IgD-negative memory B cell (primary cell): ENCODE data around the gene RYR1. TPM values are rescaled to one million over a fixed set of nuclear protein-coding genes. Genes with fewer than 3 reads are reported as not detected.

Experiments used
- H3K27ac Mint-ChIP-seq, 3 donors: one replicate each; pipeline ENCODE4 v1.8.0; 2020 to 2022; ENCODE audit warnings: mild to moderate bottlenecking in 3 of 3, mixed read lengths in 3 of 3, moderate library complexity in 1 of 3
- H3K27me3 Mint-ChIP-seq: one replicate; pipeline ENCODE4 v1.8.0; 2021; ENCODE audit warnings: mixed read lengths
- H3K36me3 Mint-ChIP-seq: one replicate; pipeline ENCODE4 v1.8.0; 2020; ENCODE audit warnings: mild to moderate bottlenecking, mixed read lengths
- H3K4me1 Mint-ChIP-seq, 3 donors: one replicate each; pipeline ENCODE4 v1.8.0; 2020 to 2022; ENCODE audit warnings: mixed read lengths in 3 of 3, mild to moderate bottlenecking in 1 of 3
- H3K4me3 Mint-ChIP-seq, 4 donors: one replicate each; pipeline ENCODE4 v1.8.0; 2020 to 2022; ENCODE audit warnings: mild to moderate bottlenecking in 4 of 4, mixed read lengths in 4 of 4, moderate library complexity in 3 of 4
- H3K9me3 Mint-ChIP-seq, 3 donors: one replicate each; pipeline ENCODE4 v1.8.0; 2020 to 2021; ENCODE audit warnings: mixed read lengths in 3 of 3, mild to moderate bottlenecking in 1 of 3
- polyA plus RNA-seq: library from polyadenylated mRNA; unstranded; fragments of 300-500 nt; fragmentation: Illumina TruSeq; gene quantifications from one replicate; pipeline ENCODE4 v1.2.3, GENCODE V29; 2021

RYR1 gene
- polyA plus RNA-seq, 1 donor from 2014 or later: 0.03 TPM

DNA sequence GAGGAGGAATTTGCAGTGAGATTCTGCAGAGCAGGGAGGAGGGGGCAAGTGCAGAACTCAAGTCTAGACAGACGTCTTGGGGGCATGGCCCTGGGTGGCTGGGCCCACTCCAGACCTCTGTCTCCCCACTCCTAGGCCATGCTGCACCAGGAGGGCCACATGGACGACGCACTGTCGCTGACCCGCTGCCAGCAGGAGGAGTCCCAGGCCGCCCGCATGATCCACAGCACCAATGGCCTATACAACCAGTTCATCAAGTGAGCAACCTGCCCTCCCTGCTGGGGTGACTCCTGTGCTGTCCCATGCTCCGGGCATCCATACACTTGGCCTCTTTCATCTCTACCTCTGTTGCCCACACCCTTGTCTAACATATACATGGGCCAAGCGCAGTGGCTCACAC is 18.1 kb downstream of the RYR1 start:
- H3K36me3 Mint-ChIP-seq: no peaks in the 10 kb centered on the region
- no peak overlapping the region for H3K27ac Mint-ChIP-seq
- peaks cover 5% of the 10 kb centered on the region for H3K27me3 Mint-ChIP-seq
- no peaks in the 10 kb centered on the region for H3K4me1 Mint-ChIP-seq
- H3K4me3 Mint-ChIP-seq: no peak overlapping the region
- H3K9me3 Mint-ChIP-seq: peaks cover 0 to 7% (median 4%) of the 10 kb centered on the region in 3 donors

- H3K4me1 Mint-ChIP-seq: peaks cover 0 to 2% (median 0%) of the 10 kb centered on the region in 3 donors
- H3K4me3 Mint-ChIP-seq: no peak overlapping the region
- no peaks in the 10 kb centered on the region for H3K36me3 Mint-ChIP-seq
- H3K27me3 Mint-ChIP-seq: peaks cover 5% of the 10 kb centered on the region
- H3K9me3 Mint-ChIP-seq: peaks cover 0 to 7% (median 4%) of the 10 kb centered on the region in 3 donors
- no peak overlapping the region for H3K27ac Mint-ChIP-seq
Measured at GRCh38 chr19:38452430-38453366, 19.2 kb downstream of the RYR1 start.

GRCh38 chr19:38453596-38453995 is 20.1 kb downstream of the RYR1 start:
- Mint-ChIP-seq H3K27me3 (peaks cover 7% of the 10 kb centered on the region), H3K4me3 (no peak overlapping the region), H3K9me3 (peaks cover 0 to 7% (median 4%) of the 10 kb centered on the region in 3 donors), H3K27ac (no peak overlapping the region), H3K36me3 (no peaks in the 10 kb centered on the region), H3K4me1 (peaks cover 0 to 2% (median 0%) of the 10 kb centered on the region in 3 donors)

DNA sequence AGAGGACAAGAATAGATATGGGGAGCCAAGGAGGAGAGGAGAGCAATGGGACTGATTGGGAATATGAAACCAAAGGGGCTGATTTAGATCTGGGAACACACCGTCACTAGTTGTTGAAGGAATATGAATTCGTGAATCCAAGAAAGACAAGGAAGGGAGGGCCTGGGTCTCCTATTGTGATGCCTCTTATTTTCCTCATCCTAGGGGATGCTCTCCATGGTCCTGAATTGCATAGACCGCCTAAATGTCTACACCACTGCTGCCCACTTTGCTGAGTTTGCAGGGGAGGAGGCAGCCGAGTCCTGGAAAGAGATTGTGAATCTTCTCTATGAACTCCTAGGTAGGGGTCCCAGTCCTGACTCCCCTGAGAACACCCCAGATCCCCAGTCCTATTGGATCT is 21.5 kb downstream of the RYR1 start:
- Mint-ChIP-seq H3K36me3 (no peaks in the 10 kb centered on the region), H3K27ac (no peak overlapping the region), H3K27me3 (peaks cover 6% of the 10 kb centered on the region), H3K4me3 (no peak overlapping the region), H3K4me1 (peaks cover 0 to 2% (median 0%) of the 10 kb centered on the region in 3 donors), H3K9me3 (peaks cover 0 to 4% (median under 1%) of the 10 kb centered on the region in 3 donors)

- peaks cover 0 to 5% (median 2%) of the 10 kb centered on the region in 3 donors for H3K9me3 Mint-ChIP-seq
- H3K27ac Mint-ChIP-seq: no peak overlapping the region
- no peak overlapping the region for H3K4me3 Mint-ChIP-seq
- peaks cover 7% of the 10 kb centered on the region for H3K27me3 Mint-ChIP-seq
- H3K4me1 Mint-ChIP-seq: peaks cover 0 to 2% (median 0%) of the 10 kb centered on the region in 3 donors
- no peaks in the 10 kb centered on the region for H3K36me3 Mint-ChIP-seq
Measured at GRCh38 chr19:38457202-38457601, 23.7 kb downstream of the RYR1 start.

- no peak overlapping the region for H3K27ac Mint-ChIP-seq
Measured at GRCh38 chr19:38457690-38458405, 24.4 kb downstream of the RYR1 start.

GRCh38 chr19:38458991-38459390 is 25.5 kb downstream of the RYR1 start:
- Mint-ChIP-seq H3K36me3 (no peaks in the 10 kb centered on the region), H3K9me3 (peaks cover 0 to 5% (median 2%) of the 10 kb centered on the region in 3 donors), H3K27me3 (peaks cover 13% of the 10 kb centered on the region), H3K4me3 (no peak overlapping the region), H3K27ac (no peak overlapping the region), H3K4me1 (peaks cover 0 to 2% (median 0%) of the 10 kb centered on the region in 3 donors)

More at GRCh38 chr19:38457690-38458405, 24.4 kb downstream of the RYR1 start:
- peaks cover 0 to 5% (median 2%) of the 10 kb centered on the region in 3 donors for H3K9me3 Mint-ChIP-seq
- peaks cover 12% of the 10 kb centered on the region for H3K27me3 Mint-ChIP-seq
- no peaks in the 10 kb centered on the region for H3K36me3 Mint-ChIP-seq
- H3K4me1 Mint-ChIP-seq: peaks cover 0 to 2% (median 0%) of the 10 kb centered on the region in 3 donors
- no peak overlapping the region for H3K4me3 Mint-ChIP-seq

DNA sequence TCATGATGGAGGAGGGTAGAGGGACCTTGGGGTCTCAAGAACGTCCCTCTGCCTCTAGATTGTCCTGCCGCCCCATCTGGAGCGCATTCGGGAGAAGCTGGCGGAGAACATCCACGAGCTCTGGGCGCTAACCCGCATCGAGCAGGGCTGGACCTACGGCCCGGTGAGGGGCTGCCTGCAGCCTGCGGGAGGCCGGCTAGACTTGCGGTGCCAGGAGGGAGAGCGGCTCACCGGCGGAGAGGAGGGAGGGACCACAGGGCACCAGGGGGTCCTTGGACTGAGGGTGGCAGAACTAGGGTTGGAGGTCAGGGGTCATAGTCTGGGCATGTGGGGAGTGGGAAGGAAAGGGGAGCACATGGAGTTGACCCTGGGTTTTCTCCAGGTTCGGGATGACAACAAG is 29.9 kb downstream of the RYR1 start:
- H3K9me3 Mint-ChIP-seq: peaks cover 0 to 3% (median 2%) of the 10 kb centered on the region in 3 donors
- peaks cover 16% of the 10 kb centered on the region for H3K27me3 Mint-ChIP-seq
- no peak overlapping the region for H3K4me3 Mint-ChIP-seq
- H3K36me3 Mint-ChIP-seq: peaks cover 3% of the 10 kb centered on the region
- H3K4me1 Mint-ChIP-seq: no peaks in the 10 kb centered on the region
- H3K27ac Mint-ChIP-seq: no peak overlapping the region

DNA sequence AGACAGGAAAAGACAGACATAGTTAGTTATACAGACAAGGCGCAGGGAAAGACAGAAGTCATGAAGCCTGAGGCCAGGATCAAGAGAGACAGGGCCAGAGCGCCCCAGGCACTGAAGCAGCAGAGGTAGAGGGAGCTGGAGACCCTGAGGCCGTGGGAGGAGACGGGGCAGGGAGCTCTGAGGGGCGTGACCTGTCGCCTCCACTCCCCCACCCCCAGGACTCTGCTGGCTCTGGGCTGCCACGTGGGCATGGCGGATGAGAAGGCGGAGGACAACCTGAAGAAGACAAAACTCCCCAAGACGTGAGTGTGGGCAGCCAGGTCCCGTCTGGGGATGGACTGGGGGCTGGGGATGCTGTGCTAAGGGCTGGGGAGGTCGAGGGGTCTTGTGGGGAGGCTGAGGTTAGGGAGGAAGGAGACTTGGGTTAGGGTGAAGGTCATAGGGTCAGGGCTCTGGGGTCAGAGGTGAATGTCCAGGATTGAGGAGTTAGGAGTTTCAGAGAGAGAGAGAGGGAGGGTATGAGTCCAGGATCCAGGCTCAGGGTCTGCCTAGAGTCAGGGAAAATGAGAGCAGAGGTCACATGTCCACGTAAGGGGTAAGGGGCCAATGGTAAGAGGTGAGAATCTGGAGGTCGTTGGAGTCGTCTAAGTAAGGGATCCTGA is 31.1 kb downstream of the RYR1 start:
- peaks cover 16% of the 10 kb centered on the region for H3K27me3 Mint-ChIP-seq
- H3K4me3 Mint-ChIP-seq: no peak overlapping the region
- H3K36me3 Mint-ChIP-seq: peaks cover 3% of the 10 kb centered on the region
- peaks cover 0 to 3% (median 2%) of the 10 kb centered on the region in 3 donors for H3K9me3 Mint-ChIP-seq
- H3K4me1 Mint-ChIP-seq: no peaks in the 10 kb centered on the region
- H3K27ac Mint-ChIP-seq: no peak overlapping the region

DNA sequence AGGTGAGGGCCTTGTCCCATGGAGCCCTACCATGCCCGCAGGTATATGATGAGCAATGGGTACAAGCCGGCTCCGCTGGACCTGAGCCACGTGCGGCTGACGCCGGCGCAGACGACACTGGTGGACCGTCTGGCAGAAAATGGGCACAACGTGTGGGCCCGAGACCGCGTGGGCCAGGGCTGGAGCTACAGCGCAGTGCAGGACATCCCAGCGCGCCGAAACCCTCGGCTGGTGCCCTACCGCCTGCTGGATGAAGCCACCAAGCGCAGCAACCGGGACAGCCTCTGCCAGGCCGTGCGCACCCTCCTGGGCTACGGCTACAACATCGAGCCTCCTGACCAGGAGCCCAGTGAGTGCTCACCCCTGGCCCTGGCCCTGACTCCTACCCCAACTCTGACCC is 32.6 kb downstream of the RYR1 start:
- Mint-ChIP-seq H3K36me3 (peaks cover 3% of the 10 kb centered on the region), H3K27me3 (peaks cover 15% of the 10 kb centered on the region), H3K9me3 (no peaks in the 10 kb centered on the region), H3K4me1 (no peaks in the 10 kb centered on the region), H3K27ac (peak overlapping the region in 1 of 3 donors; percentile 47), H3K4me3 (no peak overlapping the region)

DNA sequence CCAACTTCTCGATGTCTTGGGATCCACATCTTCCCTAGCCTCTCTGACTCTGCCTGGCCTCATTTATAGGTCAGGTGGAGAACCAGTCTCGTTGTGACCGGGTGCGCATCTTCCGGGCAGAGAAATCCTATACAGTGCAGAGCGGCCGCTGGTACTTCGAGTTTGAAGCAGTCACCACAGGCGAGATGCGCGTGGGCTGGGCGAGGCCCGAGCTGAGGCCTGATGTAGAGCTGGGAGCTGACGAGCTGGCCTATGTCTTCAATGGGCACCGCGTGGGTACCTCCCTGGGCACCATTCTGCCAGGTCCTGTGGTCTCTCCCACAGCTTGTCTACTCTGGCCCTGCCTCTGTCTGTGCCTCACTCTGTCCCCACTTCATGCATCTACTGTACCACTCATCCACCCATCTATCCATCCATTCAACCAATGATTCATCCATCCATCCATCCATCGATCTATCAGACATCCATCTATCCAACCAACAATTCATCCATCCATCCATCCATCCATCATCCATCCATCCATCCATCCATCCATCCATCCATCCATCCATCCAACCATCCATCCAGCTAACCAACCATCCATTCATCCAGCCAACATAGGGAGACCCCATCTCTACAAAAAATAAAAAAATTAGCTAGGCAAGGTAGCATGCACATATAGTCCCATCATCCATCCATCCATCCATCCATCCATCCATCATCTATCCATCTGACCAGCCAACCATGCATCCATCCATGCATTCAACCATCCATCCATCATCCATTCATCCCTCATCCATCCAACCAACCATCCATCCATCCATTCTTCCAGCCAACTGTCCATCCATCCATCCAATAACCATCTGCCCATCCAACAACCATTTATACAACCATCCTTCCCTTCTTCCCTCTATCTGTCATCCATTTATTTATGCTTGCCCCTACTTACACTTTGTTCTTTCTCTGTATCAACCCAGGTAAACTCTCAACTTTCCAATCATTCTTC is 34.3 kb downstream of the RYR1 start:
- Mint-ChIP-seq H3K27ac (no peak overlapping the region), H3K4me1 (no peaks in the 10 kb centered on the region), H3K9me3 (no peaks in the 10 kb centered on the region), H3K36me3 (peaks cover 3% of the 10 kb centered on the region), H3K4me3 (no peak overlapping the region), H3K27me3 (peaks cover 8% of the 10 kb centered on the region)

- Mint-ChIP-seq H3K4me3 (no peak overlapping the region), H3K36me3 (peaks cover 3% of the 10 kb centered on the region), H3K9me3 (no peaks in the 10 kb centered on the region), H3K27ac (no peak overlapping the region), H3K27me3 (peaks cover 7% of the 10 kb centered on the region), H3K4me1 (no peaks in the 10 kb centered on the region)
Measured at GRCh38 chr19:38469151-38469550, 35.7 kb downstream of the RYR1 start.

DNA sequence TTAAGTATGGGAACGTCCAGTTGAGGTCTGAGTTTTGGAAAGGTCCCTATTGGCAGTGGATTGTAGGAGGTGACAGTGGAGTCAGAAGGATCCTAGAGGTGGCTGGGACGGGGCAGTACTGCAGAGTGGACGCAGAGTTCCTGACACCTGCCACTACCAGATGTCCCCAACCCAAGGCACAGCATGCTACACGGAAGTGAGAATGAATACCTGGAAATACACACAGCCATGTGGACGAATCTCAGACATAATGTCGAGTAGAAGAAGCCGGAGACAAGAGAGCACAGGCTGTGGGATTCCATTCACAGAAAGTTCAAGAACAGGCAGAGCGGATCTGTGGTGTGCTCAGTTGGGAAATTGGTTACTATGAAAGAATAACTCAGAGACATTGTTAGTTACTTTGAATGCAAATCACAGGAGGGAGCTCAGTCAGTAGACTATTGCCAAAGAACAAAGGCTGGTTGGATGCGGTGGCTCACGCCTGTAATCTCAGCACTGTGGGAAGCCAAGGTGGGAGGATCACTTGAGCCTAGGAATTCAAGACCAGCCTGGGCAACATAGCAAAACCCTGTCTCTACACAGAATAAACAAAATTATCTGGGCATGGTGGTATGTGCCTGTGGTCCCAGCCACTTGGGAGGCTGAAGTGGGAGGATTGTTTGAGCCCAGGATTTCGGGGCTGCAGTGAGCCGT is 37.4 kb downstream of the RYR1 start:
- Mint-ChIP-seq H3K27me3 (peaks cover 5% of the 10 kb centered on the region), H3K36me3 (no peaks in the 10 kb centered on the region), H3K4me1 (no peaks in the 10 kb centered on the region), H3K4me3 (no peak overlapping the region), H3K9me3 (peaks cover 0 to 2% (median 0%) of the 10 kb centered on the region in 3 donors), H3K27ac (no peak overlapping the region)
